ENCODE data around the gene VPS39. TPM values are rescaled to one million over a fixed set of nuclear protein-coding genes. Genes with fewer than 3 reads are reported as not detected.

VPS39 gene
- polyA plus RNA-seq, 1 experiment: 79.5 TPM

DNA sequence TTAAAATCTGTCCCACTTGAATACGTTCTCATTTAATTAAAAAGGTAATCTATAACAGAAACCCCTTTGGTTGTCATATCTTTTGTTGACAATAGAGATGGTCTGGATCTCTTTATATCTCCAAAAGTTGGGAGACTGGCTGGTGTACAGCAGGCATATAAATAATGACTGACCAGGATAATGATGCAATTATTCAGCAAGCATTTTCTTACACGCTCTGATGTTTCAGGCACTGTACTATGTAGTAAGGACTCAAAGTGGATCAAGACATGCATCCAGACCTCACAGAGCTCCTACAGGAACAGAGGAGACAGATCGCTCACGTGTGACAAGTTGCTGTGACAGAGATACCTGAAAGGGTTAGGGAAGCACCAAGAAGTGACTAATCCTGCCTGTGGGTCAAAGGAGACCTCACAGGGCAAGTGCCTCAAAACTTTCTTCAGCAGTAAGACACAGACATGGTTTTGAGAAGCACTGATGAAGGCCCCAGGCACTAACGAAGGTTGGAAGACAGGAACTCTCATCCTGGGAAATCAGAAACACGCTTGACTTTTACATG, 25.7 kb downstream of the VPS39 start:
- TF ChIP-seq, protein P1, sequence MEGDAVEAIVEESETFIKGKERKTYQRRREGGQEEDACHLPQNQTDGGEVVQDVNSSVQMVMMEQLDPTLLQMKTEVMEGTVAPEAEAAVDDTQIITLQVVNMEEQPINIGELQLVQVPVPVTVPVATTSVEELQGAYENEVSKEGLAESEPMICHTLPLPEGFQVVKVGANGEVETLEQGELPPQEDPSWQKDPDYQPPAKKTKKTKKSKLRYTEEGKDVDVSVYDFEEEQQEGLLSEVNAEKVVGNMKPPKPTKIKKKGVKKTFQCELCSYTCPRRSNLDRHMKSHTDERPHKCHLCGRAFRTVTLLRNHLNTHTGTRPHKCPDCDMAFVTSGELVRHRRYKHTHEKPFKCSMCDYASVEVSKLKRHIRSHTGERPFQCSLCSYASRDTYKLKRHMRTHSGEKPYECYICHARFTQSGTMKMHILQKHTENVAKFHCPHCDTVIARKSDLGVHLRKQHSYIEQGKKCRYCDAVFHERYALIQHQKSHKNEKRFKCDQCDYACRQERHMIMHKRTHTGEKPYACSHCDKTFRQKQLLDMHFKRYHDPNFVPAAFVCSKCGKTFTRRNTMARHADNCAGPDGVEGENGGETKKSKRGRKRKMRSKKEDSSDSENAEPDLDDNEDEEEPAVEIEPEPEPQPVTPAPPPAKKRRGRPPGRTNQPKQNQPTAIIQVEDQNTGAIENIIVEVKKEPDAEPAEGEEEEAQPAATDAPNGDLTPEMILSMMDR (IDR thresholded peaks at IDR 0.05; ENCODE audit: insufficient read depth, low read depth, low read length): no peak
- H3K4me3 ChIP-seq (ENCODE audit: low read depth, low read length): no peak overlapping the region
- CTCF ChIA-PET: interaction anchor here (0.6 kb wide), 1 partner anchor 284 kb away, joined by 5 read pairs; no protein-coding TSS in a partner anchor
- POLR2A ChIA-PET: no interaction called here
- peaks cover 10% of the 10 kb centered on the region for H3K36me3 ChIP-seq (ENCODE audit: control insufficient read depth, insufficient read depth, low read length)
- DNase-seq (ENCODE audit: low read depth): no peak
- no peaks in the 10 kb centered on the region for H3K27me3 ChIP-seq (ENCODE audit: control insufficient read depth, insufficient read depth, low read length)

DNA sequence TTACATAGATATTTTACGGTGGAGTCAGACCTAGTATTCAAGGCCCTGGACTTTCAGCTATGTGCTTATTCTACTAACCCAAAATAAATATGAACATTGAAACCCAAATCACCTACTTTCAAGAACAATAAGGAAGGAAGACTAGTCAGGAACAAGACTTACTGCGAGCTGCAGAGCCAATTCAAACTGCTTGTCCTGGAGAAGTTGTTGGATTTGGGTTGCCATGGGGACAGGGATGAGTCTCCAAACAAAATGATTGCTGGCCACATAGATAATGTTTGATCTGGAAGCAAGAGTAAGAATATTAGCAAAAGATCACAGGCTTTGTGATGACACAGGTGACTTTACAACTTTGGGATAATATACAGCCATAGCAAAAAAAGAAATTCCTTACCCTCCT, 30.0 kb downstream of the VPS39 start:
- DNase-seq (ENCODE audit: low read depth): no peak
- Histone ChIP-seq H3K36me3 (ENCODE audit: control insufficient read depth, insufficient read depth, low read length) (peaks cover 10% of the 10 kb centered on the region), H3K27me3 (ENCODE audit: control insufficient read depth, insufficient read depth, low read length) (no peaks in the 10 kb centered on the region), H3K4me3 (ENCODE audit: low read depth, low read length) (no peak overlapping the region)
- POLR2A ChIA-PET: no interaction called here
- CTCF ChIA-PET: interaction anchor here (0.6 to 1.0 kb wide), 2 partner anchors 246 to 473 kb away, joined by 3 read pairs; no protein-coding TSS in a partner anchor
- TF ChIP-seq, protein P1 (IDR thresholded peaks at IDR 0.05; ENCODE audit: insufficient read depth, low read depth, low read length): no peak

DNA sequence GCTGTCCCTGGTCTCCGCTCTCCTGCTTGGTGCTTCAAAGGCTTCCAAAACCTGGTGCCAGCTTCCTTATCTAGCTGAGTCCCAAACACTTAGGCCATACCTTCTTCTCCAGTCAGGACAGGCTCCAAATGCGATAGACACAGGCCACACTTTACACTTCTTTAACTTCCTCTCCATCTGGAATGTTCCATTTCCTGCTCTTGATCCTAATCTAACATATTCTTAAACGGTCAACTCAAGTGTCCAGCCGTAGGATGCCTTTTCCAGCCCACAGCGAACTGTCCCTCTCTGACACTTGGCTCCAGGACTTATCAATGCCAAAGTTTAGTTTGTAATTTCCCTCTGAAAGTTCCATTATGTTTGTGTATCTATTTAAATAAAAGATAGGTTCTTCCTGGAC, 32.4 kb downstream of the VPS39 start:
- no peak for DNase-seq (ENCODE audit: low read depth)
- ChIA-PET CTCF (no interaction called here), POLR2A (no interaction called here)
- H3K27me3 ChIP-seq (ENCODE audit: control insufficient read depth, insufficient read depth, low read length): no peaks in the 10 kb centered on the region
- peaks cover 16% of the 10 kb centered on the region for H3K36me3 ChIP-seq (ENCODE audit: control insufficient read depth, insufficient read depth, low read length)
- TF ChIP-seq, protein P1 (IDR thresholded peaks at IDR 0.05; ENCODE audit: insufficient read depth, low read depth, low read length): no peak
- H3K4me3 ChIP-seq (ENCODE audit: low read depth, low read length): no peak overlapping the region

DNA sequence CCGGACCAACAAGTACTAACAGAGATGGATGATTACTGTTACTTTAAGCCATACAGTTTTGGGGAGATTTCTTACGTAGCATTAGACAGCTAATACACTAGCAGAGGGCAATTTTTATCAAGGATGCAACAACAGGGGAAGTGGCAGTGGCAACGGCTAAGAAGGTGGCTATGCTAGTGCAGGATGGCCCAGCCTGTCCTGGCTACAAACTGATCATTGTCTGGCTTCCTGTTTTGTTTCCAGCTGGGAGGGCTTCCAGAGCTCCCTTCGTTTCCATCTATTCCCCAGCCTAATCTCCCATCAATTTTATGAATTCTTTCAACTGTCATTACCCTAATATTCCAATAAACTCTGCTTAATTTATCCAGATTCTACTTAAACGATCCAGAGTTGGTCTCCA, 35.6 kb downstream of the VPS39 start:
- H3K36me3 ChIP-seq (ENCODE audit: control insufficient read depth, insufficient read depth, low read length): peaks cover 21% of the 10 kb centered on the region
- DNase-seq (ENCODE audit: low read depth): no peak
- ChIA-PET CTCF (interaction anchor here (0.6 to 1.2 kb wide), 3 partner anchors 23 to 297 kb away, joined by 3 to 6 read pairs (median 3); no protein-coding TSS in a partner anchor), POLR2A (no interaction called here)
- TF ChIP-seq, protein P1 (IDR thresholded peaks at IDR 0.05; ENCODE audit: insufficient read depth, low read depth, low read length): no peak
- H3K4me3 ChIP-seq (ENCODE audit: low read depth, low read length): no peak overlapping the region
- H3K27me3 ChIP-seq (ENCODE audit: control insufficient read depth, insufficient read depth, low read length): no peaks in the 10 kb centered on the region

DNA sequence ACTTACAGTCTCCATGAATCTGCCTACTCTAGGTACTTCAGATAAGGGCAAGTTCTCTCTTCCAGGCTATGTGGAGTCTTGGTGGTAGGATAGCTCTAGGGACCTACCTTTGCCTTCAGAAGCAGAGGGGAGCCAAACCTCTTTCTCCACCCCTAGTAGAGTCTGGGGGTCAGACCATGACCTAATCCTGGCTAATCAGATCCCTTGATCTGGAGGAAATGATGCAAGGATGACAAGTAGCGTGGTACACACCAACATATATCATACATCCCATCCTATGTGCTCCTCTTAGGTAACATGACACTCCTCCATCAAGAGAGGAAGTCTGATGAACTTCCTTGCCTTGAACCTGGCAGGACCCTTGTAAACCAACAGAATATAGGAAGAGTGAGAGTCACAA, 36.3 kb downstream of the VPS39 start:
- Histone ChIP-seq H3K36me3 (ENCODE audit: control insufficient read depth, insufficient read depth, low read length) (peaks cover 26% of the 10 kb centered on the region), H3K27me3 (ENCODE audit: control insufficient read depth, insufficient read depth, low read length) (no peaks in the 10 kb centered on the region), H3K4me3 (ENCODE audit: low read depth, low read length) (no peak overlapping the region)
- POLR2A ChIA-PET: no interaction called here
- DNase-seq (ENCODE audit: low read depth): no peak
- CTCF ChIA-PET: interaction anchor here (1.2 kb wide), 1 partner anchor 33 kb away, joined by 6 read pairs; no protein-coding TSS in a partner anchor
- TF ChIP-seq, protein P1 (IDR thresholded peaks at IDR 0.05; ENCODE audit: insufficient read depth, low read depth, low read length): no peak

Data from BJ (cell line).